ENCODE results near the gene TRIM21.

DNA sequence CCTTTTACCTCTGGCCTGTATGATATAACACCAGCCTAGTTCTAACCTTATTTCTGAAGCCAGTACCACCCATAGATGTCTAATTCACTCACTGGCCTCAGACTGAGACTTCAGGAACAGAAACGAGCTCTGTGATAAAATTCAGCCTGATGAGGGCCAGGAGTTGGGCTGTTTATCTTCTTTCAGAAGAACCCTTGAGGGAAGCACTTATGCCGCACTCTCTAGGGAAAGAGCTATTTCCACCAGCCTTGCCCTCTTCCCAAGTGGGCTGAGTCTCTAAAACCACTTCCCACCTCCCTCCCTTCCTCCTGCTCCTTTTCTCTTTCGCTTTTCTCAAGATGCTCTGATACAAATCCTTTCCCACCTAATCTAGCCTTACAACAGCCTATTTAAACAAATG lies 23.3 kb downstream of the TRIM21 start:
- TF ChIP-seq, protein P1, sequence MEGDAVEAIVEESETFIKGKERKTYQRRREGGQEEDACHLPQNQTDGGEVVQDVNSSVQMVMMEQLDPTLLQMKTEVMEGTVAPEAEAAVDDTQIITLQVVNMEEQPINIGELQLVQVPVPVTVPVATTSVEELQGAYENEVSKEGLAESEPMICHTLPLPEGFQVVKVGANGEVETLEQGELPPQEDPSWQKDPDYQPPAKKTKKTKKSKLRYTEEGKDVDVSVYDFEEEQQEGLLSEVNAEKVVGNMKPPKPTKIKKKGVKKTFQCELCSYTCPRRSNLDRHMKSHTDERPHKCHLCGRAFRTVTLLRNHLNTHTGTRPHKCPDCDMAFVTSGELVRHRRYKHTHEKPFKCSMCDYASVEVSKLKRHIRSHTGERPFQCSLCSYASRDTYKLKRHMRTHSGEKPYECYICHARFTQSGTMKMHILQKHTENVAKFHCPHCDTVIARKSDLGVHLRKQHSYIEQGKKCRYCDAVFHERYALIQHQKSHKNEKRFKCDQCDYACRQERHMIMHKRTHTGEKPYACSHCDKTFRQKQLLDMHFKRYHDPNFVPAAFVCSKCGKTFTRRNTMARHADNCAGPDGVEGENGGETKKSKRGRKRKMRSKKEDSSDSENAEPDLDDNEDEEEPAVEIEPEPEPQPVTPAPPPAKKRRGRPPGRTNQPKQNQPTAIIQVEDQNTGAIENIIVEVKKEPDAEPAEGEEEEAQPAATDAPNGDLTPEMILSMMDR (IDR thresholded peaks at IDR 0.05; ENCODE audit: insufficient read depth, low read length, poor library complexity, severe bottlenecking) = no peak
- no peak for TF ChIP-seq EZH2phosphoT487 (conservative IDR thresholded peaks at IDR 0.05; ENCODE audit: low read length)

All from SU-DHL-6 (cell line).